ENCODE data around the gene ACTR2.
"Not testable (repeated sequence)": the region's sequence is repeated elsewhere in the genome, so short reads cannot be mapped to it uniquely, and the experiment has no call there.

ACTR2 gene

GRCh38 chr2:65228263-65228750 is 676 bp downstream of the ACTR2 start:
- DNase-seq (ENCODE audit: low spot score), result peak; percentile 43

DNA sequence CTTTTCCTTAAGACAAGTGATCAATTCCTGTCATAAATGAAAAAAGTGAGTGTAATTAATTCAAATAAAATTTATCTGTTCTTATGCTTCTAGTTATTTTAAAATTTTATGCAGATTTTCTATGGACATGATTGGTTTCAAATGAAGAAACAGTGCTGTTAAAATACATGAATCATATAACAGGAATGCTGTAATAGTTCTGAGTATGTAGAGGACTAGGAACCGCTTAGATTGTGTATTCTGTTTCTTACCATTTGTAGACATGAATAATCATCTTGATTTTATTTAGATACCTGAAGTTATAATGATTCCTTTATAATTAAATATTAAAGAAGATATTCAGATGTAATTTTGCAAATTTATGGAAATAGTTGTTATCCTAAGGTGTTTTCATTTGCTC is 3.5 kb downstream of the ACTR2 start:
- DNase-seq (ENCODE audit: low spot score), result no peak

DNA sequence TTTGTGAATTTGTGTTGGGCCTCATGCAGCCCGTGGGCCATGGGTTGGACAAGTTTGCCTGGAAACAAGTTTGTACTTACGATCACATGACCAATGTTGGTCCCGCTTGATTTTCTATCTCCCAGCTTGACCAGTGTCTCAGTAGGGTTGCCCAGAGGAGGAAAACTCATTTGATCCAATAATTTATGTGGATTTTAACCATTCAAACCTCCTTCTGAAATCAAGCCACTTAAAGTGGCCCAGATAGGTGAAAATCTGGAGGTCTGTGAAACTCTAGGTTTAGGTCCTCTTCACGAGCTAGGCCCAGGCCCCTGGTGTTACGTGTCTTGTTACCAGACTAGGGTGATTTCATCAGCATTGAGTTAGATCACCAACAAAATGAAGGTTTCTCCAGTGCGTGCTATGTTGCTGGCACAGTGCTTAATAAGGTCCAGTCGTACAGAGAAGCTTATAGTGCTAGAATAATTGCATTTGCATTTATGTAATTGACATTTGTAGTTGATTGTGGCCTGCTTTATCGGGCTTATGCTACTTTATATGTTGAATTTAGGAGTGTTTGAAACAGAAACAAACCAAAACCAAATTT is 4.4 kb downstream of the ACTR2 start:
- no peak for DNase-seq (ENCODE audit: low spot score)

DNA sequence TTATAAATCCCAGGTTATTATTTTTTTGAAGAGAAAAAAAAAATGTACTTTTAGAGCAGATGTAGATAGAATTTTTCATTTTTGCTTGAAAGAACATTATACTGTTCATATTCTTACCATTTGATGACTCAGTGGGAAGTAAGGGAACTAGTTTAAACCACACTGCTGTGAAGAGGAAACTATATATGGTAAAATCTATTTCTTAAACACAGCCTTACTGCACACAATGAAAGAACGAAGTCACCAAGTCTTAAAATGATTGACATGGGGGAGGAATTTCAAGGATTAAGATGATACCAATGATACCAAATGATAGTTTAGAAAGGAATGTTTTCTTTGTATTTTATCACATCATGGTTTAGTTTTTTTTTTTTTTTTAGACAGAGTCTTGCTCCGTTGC is 5.0 kb downstream of the ACTR2 start:
- DNase-seq (ENCODE audit: low spot score), result peak; percentile 35

- no peak for DNase-seq (ENCODE audit: low spot score)
Observed at GRCh38 chr2:65240657-65241056, 13.0 kb downstream of the ACTR2 start.

GRCh38 chr2:65244452-65244851 is 16.8 kb downstream of the ACTR2 start:
- not testable (repeated sequence) for DNase-seq (ENCODE audit: low spot score)

GRCh38 chr2:65252640-65253039 is 25.0 kb downstream of the ACTR2 start:
- no peak for DNase-seq (ENCODE audit: low spot score)

DNA sequence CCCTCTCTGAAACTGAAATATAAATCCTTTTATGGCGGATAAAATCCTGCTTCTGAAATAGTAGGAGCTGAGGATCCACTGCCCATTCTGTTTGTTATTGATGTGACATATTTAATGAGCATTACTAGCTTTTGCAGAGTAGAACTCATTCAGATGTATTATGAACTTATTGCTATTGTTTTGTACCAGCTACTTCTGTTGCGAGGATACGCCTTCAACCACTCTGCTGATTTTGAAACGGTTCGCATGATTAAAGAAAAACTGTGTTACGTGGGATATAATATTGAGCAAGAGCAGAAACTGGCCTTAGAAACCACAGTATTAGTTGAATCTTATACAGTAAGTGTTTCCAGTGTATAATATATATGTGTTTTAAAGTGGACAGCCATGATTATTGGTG is 27.7 kb downstream of the ACTR2 start:
- no peak for DNase-seq (ENCODE audit: low spot score)

DNA sequence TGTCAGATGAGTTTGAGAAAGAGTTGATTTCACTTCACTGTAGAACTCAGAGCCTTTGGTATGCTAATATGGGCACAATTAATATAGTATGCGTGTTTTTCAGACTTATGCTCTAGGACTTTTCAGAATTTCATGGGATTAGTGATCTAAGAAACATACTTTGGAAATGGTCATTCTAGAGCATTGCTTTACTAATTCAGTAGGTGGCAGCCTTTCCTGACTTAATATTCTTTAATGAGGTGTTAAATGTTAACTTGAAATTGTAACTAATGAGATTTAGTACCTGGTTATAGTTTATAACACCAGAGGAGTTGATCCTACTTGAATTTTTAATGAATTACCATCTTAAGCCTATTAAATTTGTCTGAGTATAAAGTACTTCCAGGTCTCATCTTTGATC is 28.4 kb downstream of the ACTR2 start:
- DNase-seq (ENCODE audit: low spot score), result no peak

GRCh38 chr2:65257866-65258265 is 30.2 kb downstream of the ACTR2 start:
- DNase-seq (ENCODE audit: low spot score), result not testable (repeated sequence)

DNA sequence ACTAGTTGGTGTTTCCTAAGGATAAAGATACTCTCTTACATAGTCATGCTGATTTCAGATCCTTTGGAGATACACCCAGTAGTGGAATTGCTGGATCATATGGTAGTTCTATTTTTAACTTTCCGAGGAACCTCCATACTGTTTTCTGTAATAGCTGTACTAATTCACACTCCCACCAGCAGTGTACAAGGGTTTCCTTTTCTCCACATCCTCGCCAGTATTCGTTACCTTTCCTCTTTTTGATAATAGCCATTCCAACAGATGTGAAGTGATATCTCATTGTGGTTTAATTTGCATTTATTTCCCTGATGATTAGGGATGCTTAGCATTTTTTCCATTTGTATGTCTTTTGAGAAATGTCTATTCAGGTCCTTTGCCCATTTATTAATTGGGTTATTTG is 34.0 kb downstream of the ACTR2 start:
- DNase-seq (ENCODE audit: low spot score), result no peak

- no peak for DNase-seq (ENCODE audit: low spot score)
Observed at GRCh38 chr2:65263262-65263661, 35.6 kb downstream of the ACTR2 start.

GRCh38 chr2:65263986-65264385 is 36.4 kb downstream of the ACTR2 start:
- DNase-seq (ENCODE audit: low spot score), result no peak

DNA sequence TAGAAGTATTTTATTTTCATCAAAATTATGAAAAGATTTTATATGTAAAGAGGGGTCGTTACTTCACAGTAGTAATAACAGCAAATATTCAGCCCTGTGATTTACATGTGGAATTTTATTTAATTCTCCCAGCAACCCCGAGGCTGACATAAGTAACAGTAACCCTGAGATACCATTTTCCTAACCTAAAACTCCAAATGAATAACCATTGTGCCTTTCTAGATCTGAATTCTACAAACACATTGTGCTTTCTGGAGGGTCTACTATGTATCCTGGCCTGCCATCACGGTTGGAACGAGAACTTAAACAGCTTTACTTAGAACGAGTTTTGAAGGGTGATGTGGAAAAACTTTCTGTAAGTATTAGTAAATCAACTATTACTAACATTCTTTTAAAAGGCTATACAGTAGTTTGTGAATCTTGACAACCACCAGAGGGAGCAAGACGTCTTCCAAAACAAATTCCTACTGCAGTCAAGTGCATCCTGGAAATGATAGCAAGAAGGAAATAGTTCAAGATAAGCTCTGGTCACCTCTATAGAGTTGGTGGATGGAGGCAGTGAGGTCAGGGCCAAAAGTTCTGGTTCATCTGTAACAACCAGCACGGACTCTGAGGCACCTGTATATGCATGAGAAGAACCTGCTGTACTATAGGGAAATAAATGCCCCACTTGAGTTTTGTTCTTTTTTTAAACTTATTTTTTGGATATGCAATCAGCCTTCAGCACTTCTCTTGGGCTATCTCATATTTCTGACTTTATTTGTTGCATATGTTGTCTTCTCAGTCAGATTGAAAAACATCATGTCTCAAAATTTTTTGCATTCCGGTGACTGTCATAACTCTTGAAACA is 37.4 kb downstream of the ACTR2 start:
- peak; percentile 21 for DNase-seq (ENCODE audit: low spot score)

GRCh38 chr2:65265671-65266045 is 38.0 kb downstream of the ACTR2 start:
- DNase-seq (ENCODE audit: low spot score), result no peak

DNA sequence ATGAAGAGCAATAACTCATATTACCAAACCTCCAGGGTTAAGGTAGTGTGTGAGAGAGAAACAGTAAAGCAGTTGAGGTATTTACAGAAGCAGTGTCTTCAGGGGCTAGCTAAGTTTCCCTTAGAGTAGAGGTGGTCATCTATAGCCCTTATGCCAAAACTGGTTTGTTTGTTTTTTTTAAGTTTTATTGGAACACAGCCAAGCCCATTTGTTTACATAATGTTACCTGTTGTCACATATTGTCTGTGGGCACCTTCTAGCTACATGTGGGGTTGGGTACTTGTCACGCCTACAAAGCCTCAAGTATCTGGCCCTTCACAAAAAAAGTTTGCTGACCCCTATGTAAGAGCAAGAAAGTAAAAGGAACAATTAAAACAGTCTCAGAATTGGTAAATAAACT is 39.4 kb downstream of the ACTR2 start:
- DNase-seq (ENCODE audit: low spot score), result no peak

- no peak for DNase-seq (ENCODE audit: low spot score)
Observed at GRCh38 chr2:65268957-65269356, 41.3 kb downstream of the ACTR2 start.

- DNase-seq (ENCODE audit: low spot score), result no peak
Observed at GRCh38 chr2:65273344-65273743, 45.7 kb downstream of the ACTR2 start.

DNA sequence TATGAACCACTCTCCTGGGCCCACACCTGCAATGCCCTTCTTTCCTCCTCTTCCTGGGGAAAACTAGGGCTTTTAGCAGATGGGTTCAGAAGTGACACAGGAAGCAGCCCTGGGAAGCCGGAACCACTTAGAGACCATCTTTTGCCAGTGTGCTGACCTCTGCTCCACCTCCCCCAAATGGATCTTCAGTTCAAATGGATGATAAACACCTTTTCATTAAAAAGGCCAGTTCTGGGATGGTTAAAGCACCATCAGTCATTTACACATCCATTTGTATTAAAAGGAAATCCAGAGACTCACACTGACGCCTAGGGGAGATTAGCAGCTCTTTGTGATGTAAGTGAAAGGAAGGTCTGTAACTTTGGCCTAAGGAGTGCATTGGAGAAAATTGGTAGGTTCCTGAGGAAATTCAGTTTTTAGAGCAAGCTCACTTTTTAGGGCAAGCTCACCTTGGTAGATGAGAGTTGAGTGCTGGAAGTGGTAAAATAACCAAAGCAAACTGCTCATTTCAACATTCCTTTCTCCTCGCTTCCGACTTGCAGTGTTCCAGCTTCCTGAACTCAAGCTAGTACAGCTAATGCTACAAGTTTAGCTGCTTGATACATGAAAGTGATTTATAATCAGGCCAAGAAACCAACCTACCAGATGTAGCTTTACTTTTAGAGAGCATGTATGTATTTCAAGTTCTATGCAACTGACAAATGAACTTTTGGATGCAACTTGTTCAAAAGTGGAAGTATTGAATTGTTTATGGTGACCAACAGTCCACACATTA is 47.7 kb downstream of the ACTR2 start:
- DNase-seq (ENCODE audit: low spot score), result no peak

DNA sequence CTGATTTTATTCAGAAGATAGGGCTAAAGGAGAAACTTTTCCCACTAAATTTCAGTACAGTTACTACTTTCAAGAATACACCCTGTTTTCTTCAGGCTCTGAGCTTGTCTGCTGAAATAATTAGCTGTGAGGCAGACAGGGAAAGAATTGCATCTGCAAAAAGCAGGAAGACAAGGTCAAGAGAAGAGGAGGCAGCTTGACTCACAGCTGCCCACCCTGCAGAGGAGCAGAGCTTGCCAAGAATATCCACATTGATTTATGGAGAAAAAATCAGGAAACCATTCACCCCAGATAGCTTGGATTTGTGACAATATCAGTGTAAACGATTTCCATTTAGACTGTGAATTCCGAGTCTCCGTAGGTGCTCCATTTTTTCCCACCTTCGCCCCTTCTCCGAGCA is 49.0 kb downstream of the ACTR2 start:
- no peak for DNase-seq (ENCODE audit: low spot score)

- no peak for DNase-seq (ENCODE audit: low spot score)
Observed at GRCh38 chr2:65277118-65277517, 49.5 kb downstream of the ACTR2 start.

DNA sequence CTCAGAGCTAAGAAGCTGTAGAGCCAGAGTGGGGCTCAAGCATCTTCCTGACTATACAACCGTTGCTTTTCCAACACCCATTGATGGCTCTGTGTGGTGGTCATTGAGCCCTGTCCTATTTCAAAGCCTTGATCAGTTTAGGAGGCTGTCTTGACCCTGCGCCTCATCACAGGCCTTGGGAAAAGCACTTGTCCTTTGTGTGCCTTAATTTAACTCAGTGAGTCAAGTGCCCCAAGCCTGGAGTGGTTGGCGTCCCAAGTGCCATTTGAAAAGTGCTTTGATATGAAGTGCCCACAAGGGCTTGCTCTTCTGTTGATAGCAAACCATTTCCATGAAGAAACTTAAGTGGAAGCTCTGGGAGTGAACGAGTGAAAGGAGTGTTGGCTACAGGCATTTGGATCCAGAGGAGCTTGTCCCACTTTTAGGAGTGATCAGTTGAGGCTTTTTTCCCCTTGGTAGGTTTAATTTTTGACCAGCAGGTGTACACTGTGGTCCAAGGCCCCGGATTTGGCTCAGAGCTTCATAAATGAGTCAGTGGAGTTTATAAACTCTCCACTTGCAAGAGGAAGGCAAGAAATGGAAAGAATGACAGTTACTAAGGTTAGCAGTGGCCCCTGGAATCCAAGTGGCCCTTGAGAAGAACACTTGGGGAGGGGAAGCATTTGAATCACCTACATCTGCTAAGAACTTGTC is 50.3 kb downstream of the ACTR2 start:
- no peak for DNase-seq (ENCODE audit: low spot score)

All from CD4-positive, alpha-beta T cell treated with Interleukin-2 at 100 ng/mL for 4 hours (primary cell).